WTC11 (cell line): ENCODE results near the gene NUDT3. TPM values are rescaled to one million over a fixed set of nuclear protein-coding genes. Genes with fewer than 3 reads are reported as not detected.

Source experiments
- ATAC-seq: fragments of 200-7000 bp; cut with Tn5 transposase; 2 replicates; pipeline ENCODE4 v1.10.0; 2021; ENCODE audit warnings: mild to moderate bottlenecking, moderate library complexity
- CTCF ChIA-PET: fragments of 300-600 bp; sonication (Branson Sonifier 250); formaldehyde crosslinking; loops from one replicate; lab custom pipeline; 2021; ENCODE audit warnings: antibody characterized with exemption; lab: Charles Lee
- POLR2A ChIA-PET: fragments of 350-600 bp; sonication (Branson Sonifier 250); formaldehyde crosslinking; loops from one replicate; lab custom pipeline; 2021; ENCODE audit warnings: antibody characterized with exemption; lab: Charles Lee
- DNase-seq: peaks from one replicate; pipeline ENCODE4 v3.0.0; 2021; ENCODE audit warnings: low spot score
- H3K27ac Mint-ChIP-seq: 2 replicates; pipeline ENCODE4 v1.8.0; 2021; ENCODE audit warnings: mixed read lengths
- H3K27me3 Mint-ChIP-seq: 2 replicates; pipeline ENCODE4 v1.8.0; 2021; ENCODE audit warnings: low read depth, mild to moderate bottlenecking, moderate library complexity, mixed read lengths
- H3K36me3 Mint-ChIP-seq: 2 replicates; pipeline ENCODE4 v1.8.0; 2021; ENCODE audit warnings: mixed read lengths
- H3K4me1 Mint-ChIP-seq: 2 replicates; pipeline ENCODE4 v1.8.0; 2022; ENCODE audit warnings: mixed read lengths
- H3K4me3 Mint-ChIP-seq: 2 replicates; pipeline ENCODE4 v1.8.0; 2021; ENCODE audit warnings: mild to moderate bottlenecking, moderate library complexity, mixed read lengths
- H3K9me3 Mint-ChIP-seq: 2 replicates; pipeline ENCODE4 v1.8.0; 2021; ENCODE audit warnings: mixed read lengths
- ELF4 ChIP-seq: sonication (generic); formaldehyde crosslinking; IDR thresholded peaks from 2 replicates; pipeline ENCODE4 v1.8.1; 2022; ENCODE audit warnings: low read depth, mild to moderate bottlenecking, moderate library complexity, missing genetic modification reagents
- ERG ChIP-seq: fragments of 250-450 bp; sonication (Bioruptor Pico); IDR thresholded peaks from 2 replicates; pipeline ENCODE4 v1.8.0; 2021; ENCODE audit warnings: mild to moderate bottlenecking
- ESRRA ChIP-seq: sonication (generic); formaldehyde crosslinking; IDR thresholded peaks from 2 replicates; pipeline ENCODE4 v1.8.1; 2022; ENCODE audit warnings: mild to moderate bottlenecking, missing genetic modification reagents, borderline replicate concordance
- GABPB1 ChIP-seq: sonication (generic); formaldehyde crosslinking; IDR thresholded peaks from 2 replicates; pipeline ENCODE4 v1.8.1; 2023; ENCODE audit warnings: mild to moderate bottlenecking, missing genetic modification reagents
- GRHL2 ChIP-seq: fragments of 250-450 bp; sonication (Bioruptor Pico); IDR thresholded peaks from 2 replicates; pipeline ENCODE4 v1.8.0; 2022; ENCODE audit warnings: mild to moderate bottlenecking, moderate library complexity; ENCODE audit not compliant: insufficient replicate concordance, severe bottlenecking
- JAZF1 ChIP-seq: fragments of 250-450 bp; sonication (Bioruptor Pico); IDR thresholded peaks from 2 replicates; pipeline ENCODE4 v1.9.0; 2021; ENCODE audit warnings: moderate library complexity, mild to moderate bottlenecking, inconsistent platforms
- JUN ChIP-seq: sonication (generic); formaldehyde crosslinking; IDR thresholded peaks from 2 replicates; pipeline ENCODE4 v1.8.0; 2023; ENCODE audit warnings: mild to moderate bottlenecking, missing genetic modification reagents
- KAT7 ChIP-seq: sonication (generic); formaldehyde crosslinking; IDR thresholded peaks from 2 replicates; pipeline ENCODE4 v1.8.1; 2023; ENCODE audit warnings: missing genetic modification reagents, mild to moderate bottlenecking, borderline replicate concordance
- MAX ChIP-seq: sonication (generic); formaldehyde crosslinking; IDR thresholded peaks from 2 replicates; pipeline ENCODE4 v1.8.0; 2022; ENCODE audit warnings: mild to moderate bottlenecking, missing genetic modification reagents
- MXD4 ChIP-seq: fragments of 250-450 bp; sonication (Bioruptor Pico); IDR thresholded peaks from 2 replicates; pipeline ENCODE4 v1.8.0; 2021; ENCODE audit warnings: mild to moderate bottlenecking, moderate library complexity, borderline replicate concordance
- MYBL2 ChIP-seq: sonication (generic); formaldehyde crosslinking; IDR thresholded peaks from 2 replicates; pipeline ENCODE4 v1.8.1; 2023; ENCODE audit warnings: mild to moderate bottlenecking, moderate library complexity, missing genetic modification reagents
- NFATC4 ChIP-seq: fragments of 250-450 bp; sonication (Bioruptor Pico); IDR thresholded peaks from 2 replicates; pipeline ENCODE4 v1.9.0; 2021; ENCODE audit warnings: mild to moderate bottlenecking
- NR2C2 ChIP-seq: sonication (generic); formaldehyde crosslinking; IDR thresholded peaks from 2 replicates; pipeline ENCODE4 v1.8.0; 2022; ENCODE audit warnings: mild to moderate bottlenecking, missing genetic modification reagents
- RELA ChIP-seq: sonication (generic); formaldehyde crosslinking; IDR thresholded peaks from 2 replicates; pipeline ENCODE4 v1.8.1; 2022; ENCODE audit warnings: missing genetic modification reagents, mild to moderate bottlenecking, borderline replicate concordance
- SMAD4 ChIP-seq: sonication (generic); formaldehyde crosslinking; IDR thresholded peaks from 2 replicates; pipeline ENCODE4 v1.8.0; 2022; ENCODE audit warnings: mild to moderate bottlenecking, missing genetic modification reagents
- SOX15 ChIP-seq: fragments of 250-450 bp; sonication (Bioruptor Pico); IDR thresholded peaks from 2 replicates; pipeline ENCODE4 v1.9.0; 2021; ENCODE audit warnings: mild to moderate bottlenecking
- USF1 ChIP-seq: sonication (generic); formaldehyde crosslinking; IDR thresholded peaks from 2 replicates; pipeline ENCODE4 v1.8.0; 2022; ENCODE audit warnings: mild to moderate bottlenecking, missing genetic modification reagents
- ZBTB43 ChIP-seq: sonication (generic); formaldehyde crosslinking; IDR thresholded peaks from 2 replicates; pipeline ENCODE4 v1.8.1; 2023; ENCODE audit warnings: mild to moderate bottlenecking, missing genetic modification reagents
- ZMAT4 ChIP-seq: fragments of 250-450 bp; sonication (Bioruptor Pico); IDR thresholded peaks from 2 replicates; pipeline ENCODE4 v1.9.0; 2021; ENCODE audit warnings: mild to moderate bottlenecking
- ZNF281 ChIP-seq: sonication (generic); formaldehyde crosslinking; IDR thresholded peaks from 2 replicates; pipeline ENCODE4 v1.8.0; 2023; ENCODE audit warnings: mild to moderate bottlenecking, missing genetic modification reagents
- ZNF317 ChIP-seq: sonication (generic); formaldehyde crosslinking; IDR thresholded peaks from 2 replicates; pipeline ENCODE4 v1.8.1; 2023; ENCODE audit warnings: low read depth, mild to moderate bottlenecking, moderate library complexity, missing genetic modification reagents, borderline replicate concordance
- ZNF532 ChIP-seq: fragments of 250-450 bp; sonication (Bioruptor Pico); IDR thresholded peaks from 2 replicates; pipeline ENCODE4 v1.9.0; 2021; ENCODE audit warnings: mild to moderate bottlenecking, borderline replicate concordance
- ZSCAN18 ChIP-seq: fragments of 250-450 bp; sonication (Bioruptor Pico); IDR thresholded peaks from 2 replicates; pipeline ENCODE4 v2.1.2; 2022; ENCODE audit warnings: mild to moderate bottlenecking, moderate library complexity
- total RNA-seq: library from RNA; stranded (reverse); gene quantifications from 3 replicates; pipeline ENCODE4 v1.2.3, GENCODE V29; 2021

Gene NUDT3
- total RNA-seq, 1 experiment from 2014 or later, result 30.0 TPM

GRCh38 chr6:34389034-34389433 is 3.4 kb downstream of the NUDT3 start:
- ChIA-PET POLR2A (interaction anchor here (0.7 kb wide), 1 partner anchor 29 kb away, joined by 4 read pairs; no protein-coding TSS in a partner anchor), CTCF (no interaction called here)
- no peaks in the 10 kb centered on the region for H3K27me3 Mint-ChIP-seq
- no peak for ATAC-seq
- H3K9me3 Mint-ChIP-seq, result no peaks in the 10 kb centered on the region
- no peaks in the 10 kb centered on the region for H3K36me3 Mint-ChIP-seq
- TF ChIP-seq KAT7 (CRISPR knock-in tag), result no peak
- no peak for TF ChIP-seq NFATC4 (CRISPR knock-in tag)
- TF ChIP-seq MXD4 (CRISPR knock-in tag), result no peak
- no peak for TF ChIP-seq SMAD4 (CRISPR knock-in tag)
- no peak for TF ChIP-seq MYBL2 (CRISPR knock-in tag)
- no peak for TF ChIP-seq MAX (CRISPR knock-in tag)
- TF ChIP-seq GRHL2 (CRISPR knock-in tag), result no peak
- no peak for TF ChIP-seq ZMAT4 (CRISPR knock-in tag)
- TF ChIP-seq RELA (CRISPR knock-in tag), result no peak
- no peak for TF ChIP-seq ELF4
- no peak for TF ChIP-seq JUN (CRISPR knock-in tag)
- no peak for TF ChIP-seq ZNF317 (CRISPR knock-in tag)
- no peak for TF ChIP-seq GABPB1 (CRISPR knock-in tag)
- TF ChIP-seq ZNF532 (CRISPR knock-in tag), result no peak
- no peak for TF ChIP-seq SOX15
- no peak for TF ChIP-seq NR2C2 (CRISPR knock-in tag)
- no peak for TF ChIP-seq ZNF281 (CRISPR knock-in tag)
- TF ChIP-seq, all 79 proteins: peak for 0
- DNase-seq, result no peak
- H3K27ac Mint-ChIP-seq, result no peak overlapping the region; the same call in 1 of the 2 replicates
- peaks cover 37% of the 10 kb centered on the region for H3K4me1 Mint-ChIP-seq
- no peak overlapping the region for H3K4me3 Mint-ChIP-seq

GRCh38 chr6:34388421-34388820 is 4.0 kb downstream of the NUDT3 start:
- no peaks in the 10 kb centered on the region for H3K27me3 Mint-ChIP-seq
- ChIA-PET POLR2A (no interaction called here), CTCF (no interaction called here)
- no peak overlapping the region for H3K4me3 Mint-ChIP-seq
- H3K36me3 Mint-ChIP-seq, result no peaks in the 10 kb centered on the region
- no peak for ATAC-seq
- no peaks in the 10 kb centered on the region for H3K9me3 Mint-ChIP-seq
- H3K27ac Mint-ChIP-seq, result no peak overlapping the region
- no peak for DNase-seq
- peaks cover 39% of the 10 kb centered on the region for H3K4me1 Mint-ChIP-seq
- TF ChIP-seq ZSCAN18 (no peak), MXD4 (CRISPR knock-in tag) (no peak), JAZF1 (no peak), ZNF317 (CRISPR knock-in tag) (no peak), GABPB1 (CRISPR knock-in tag) (no peak), ZBTB43 (CRISPR knock-in tag) (no peak), ERG (CRISPR knock-in tag) (no peak), KAT7 (CRISPR knock-in tag) (no peak), ESRRA (CRISPR knock-in tag) (no peak), USF1 (CRISPR knock-in tag) (no peak)
